NCI-H69 (cell line): ENCODE results near the gene OXA1L.
"Not testable (repeated sequence)": the region's sequence is repeated elsewhere in the genome, so short reads cannot be mapped to it uniquely, and the experiment has no call there.

ENCODE experiments used
- DNase-seq: peaks from one replicate; lab custom pipeline; 2025; lab: John Stamatoyannopoulos, UW

Gene OXA1L

GRCh38 chr14:22801716-22802115 is 35.2 kb downstream of the OXA1L start:
- no peak for DNase-seq

GRCh38 chr14:22802860-22803686 is 36.6 kb downstream of the OXA1L start:
- no peak for DNase-seq

GRCh38 chr14:22803687-22803974 is 37.1 kb downstream of the OXA1L start:
- DNase-seq, result no peak

GRCh38 chr14:22805235-22805634 is 38.7 kb downstream of the OXA1L start:
- DNase-seq, result not testable (repeated sequence)

GRCh38 chr14:22807432-22808087 is 41.1 kb downstream of the OXA1L start:
- no peak for DNase-seq

GRCh38 chr14:22808388-22809209 is 42.1 kb downstream of the OXA1L start:
- no peak for DNase-seq

GRCh38 chr14:22811722-22812121 is 45.2 kb downstream of the OXA1L start:
- DNase-seq, result no peak

- peak; percentile 14 for DNase-seq
Observed at GRCh38 chr14:22812744-22813143, 46.3 kb downstream of the OXA1L start.

- DNase-seq, result no peak
Observed at GRCh38 chr14:22813145-22813544, 46.7 kb downstream of the OXA1L start.

GRCh38 chr14:22814373-22814772 is 47.9 kb downstream of the OXA1L start:
- no peak for DNase-seq

GRCh38 chr14:22814941-22815713 is 48.6 kb downstream of the OXA1L start, which contains the start of gene SLC7A7:
Gene SLC7A7, minus strand, starts transcription at chr14:22815435. Its CDS starts 2,037 bp downstream, at chr14:22813398.
- no peak for DNase-seq

- DNase-seq, result peak; percentile 36
Observed at GRCh38 chr14:22819151-22819988, 52.9 kb downstream of the OXA1L start.

- peak; percentile 78 for DNase-seq
Observed at GRCh38 chr14:22820731-22821130, 54.2 kb downstream of the OXA1L start.

- DNase-seq, result peak; percentile 86
Observed at GRCh38 chr14:22821193-22822015, 54.9 kb downstream of the OXA1L start.

- DNase-seq, result no peak
Observed at GRCh38 chr14:22822016-22822570, 55.6 kb downstream of the OXA1L start.
